HG02642 (cell line): ENCODE measurements around the gene SH3BP5.

ENCODE experiments used
- ATAC-seq: cut with Tn5 transposase; IDR thresholded peaks from one replicate; pipeline ENCODE4 v1.9.1; 2021; ENCODE audit warnings: mild to moderate bottlenecking; ENCODE audit not compliant: unreplicated experiment, poor library complexity

The SH3BP5 gene

GRCh38 chr3:15217841-15218267, 114.5 kb downstream of the SH3BP5 start:
- no peak for ATAC-seq

GRCh38 chr3:15217011-15217671, 115.2 kb downstream of the SH3BP5 start:
- no peak for ATAC-seq

GRCh38 chr3:15216501-15216900, 115.9 kb downstream of the SH3BP5 start:
- ATAC-seq = no peak

DNA sequence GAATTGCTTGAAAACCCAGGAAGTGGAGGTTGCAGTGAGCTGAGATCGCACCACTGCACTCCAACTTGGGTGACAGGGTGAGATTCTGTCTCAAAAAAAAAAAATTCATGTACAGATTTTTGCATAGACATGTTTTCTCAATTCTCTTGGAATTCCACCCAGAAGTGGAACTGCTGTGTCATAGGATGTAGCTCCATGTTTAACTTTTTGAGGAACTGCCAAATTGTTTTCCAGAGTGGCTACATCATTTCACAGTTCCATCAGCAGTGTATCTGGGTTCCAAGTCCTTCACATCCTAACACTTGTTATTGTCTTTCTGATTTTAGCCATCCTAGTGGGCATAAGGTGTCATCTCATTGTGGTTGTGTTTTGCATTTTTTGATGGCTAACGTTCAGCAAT, 116.4 kb downstream of the SH3BP5 start:
- no peak for ATAC-seq

DNA sequence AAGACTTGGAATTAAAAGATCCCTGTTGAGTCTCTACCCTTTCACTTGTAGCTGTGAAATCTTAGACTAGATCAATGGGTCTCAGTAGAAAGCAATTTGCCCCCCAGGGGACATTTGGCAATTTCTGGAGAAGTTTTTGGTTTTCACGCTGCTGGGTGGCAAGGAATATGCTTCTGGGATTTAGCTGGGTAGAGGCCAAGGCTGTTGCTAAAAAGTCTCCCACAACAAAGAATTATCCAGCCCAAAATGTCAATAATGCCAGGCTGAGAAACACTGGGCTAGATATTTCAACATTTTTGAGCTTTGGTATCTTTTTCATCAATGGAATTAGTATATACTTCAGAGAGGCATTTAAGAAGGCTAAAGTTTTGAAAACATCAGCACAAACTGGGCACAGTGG, 117.6 kb downstream of the SH3BP5 start:
- ATAC-seq = no peak

- no peak for ATAC-seq
Observed at GRCh38 chr3:15211937-15212336, 120.4 kb downstream of the SH3BP5 start.

GRCh38 chr3:15207836-15208504, 124.4 kb downstream of the SH3BP5 start:
- no peak for ATAC-seq

DNA sequence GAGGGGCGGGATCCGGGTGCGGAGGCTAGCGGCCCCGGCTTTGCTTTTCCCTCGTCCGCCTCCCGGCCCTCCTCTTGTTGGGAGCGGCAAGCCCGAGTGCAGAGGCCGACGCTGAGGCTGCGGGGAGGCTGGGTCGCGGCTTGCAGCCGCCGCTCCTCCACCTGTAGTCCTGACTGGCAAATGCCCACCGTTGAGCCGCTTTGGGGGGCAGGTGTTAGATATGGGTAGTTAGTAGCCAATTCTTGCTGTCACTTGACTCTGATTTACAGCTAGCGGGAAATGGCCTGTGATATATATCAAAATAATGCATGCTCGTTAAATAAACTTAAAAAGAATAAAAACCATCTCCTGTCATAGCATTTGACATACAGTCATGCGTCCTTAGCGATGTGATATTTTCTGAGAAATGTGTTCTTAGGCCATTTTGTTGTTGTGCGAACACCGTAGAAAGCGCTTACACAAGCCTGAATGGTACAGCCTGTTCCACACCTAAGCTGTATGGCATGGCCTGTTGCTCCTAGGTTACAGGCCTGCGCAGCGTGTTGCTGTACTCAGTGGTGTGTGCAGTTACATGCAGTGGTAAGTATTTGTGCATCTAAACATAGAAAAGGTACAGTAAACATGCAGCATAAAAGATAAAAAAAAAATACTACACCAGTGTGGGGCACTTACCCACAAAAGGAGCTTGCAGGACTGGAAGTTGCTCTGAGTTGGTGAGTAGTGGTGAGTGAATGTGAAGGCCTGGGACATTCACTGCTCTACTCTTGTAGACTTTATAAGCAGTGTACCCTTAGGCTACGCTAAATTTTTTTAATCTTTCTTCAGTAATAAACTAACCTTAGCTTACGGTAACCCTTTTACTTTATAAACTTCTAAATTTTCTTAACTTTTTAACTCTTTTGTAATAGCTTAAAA, 125.5 kb downstream of the SH3BP5 start:
- no peak for ATAC-seq

GRCh38 chr3:15205934-15206661, 126.3 kb downstream of the SH3BP5 start, which contains the start of gene CAPN7:
CAPN7 (plus strand) TSS chr3:15206246; CDS start chr3:15206496, 250 bp downstream.
- ATAC-seq = peak; percentile 94

DNA sequence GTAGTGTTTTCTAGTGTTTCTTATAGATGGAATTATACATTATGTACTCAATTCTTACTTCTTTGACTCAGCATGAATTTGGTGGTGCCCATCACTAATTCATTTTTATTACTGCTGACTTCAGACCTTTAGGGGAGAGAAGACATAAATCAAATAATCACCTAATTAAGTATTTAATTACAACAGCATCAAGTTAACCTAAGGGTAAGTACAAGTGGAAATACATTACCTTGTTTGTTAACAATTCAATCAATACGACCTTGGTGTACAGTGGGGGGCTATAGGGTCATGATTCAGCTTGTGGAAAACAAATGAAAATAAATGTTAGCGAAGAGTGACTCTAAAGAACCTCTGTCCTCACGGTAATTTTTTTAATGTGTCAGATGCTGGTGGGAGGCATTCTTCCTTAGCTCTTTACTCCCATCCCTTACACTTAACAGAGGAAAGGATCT, 126.9 kb downstream of the SH3BP5 start:
- ATAC-seq = no peak
